Upper lobe of right lung (tissue), 1 donor: ENCODE data around the gene GSK3A. TPM values are rescaled to one million over a fixed set of nuclear protein-coding genes. Genes with fewer than 3 reads are reported as not detected.

ENCODE experiments used
- ATAC-seq: fragments of 200-7000 bp; cut with Tn5 transposase; one replicate; pipeline ENCODE4 v1.9.1; 2020; ENCODE audit warnings: mild to moderate bottlenecking, moderate library complexity
- DNase-seq: peaks from one replicate; pipeline ENCODE4 v3.0.0-alpha.2; 2020
- H3K27ac ChIP-seq: fragments of 200-600 bp; one replicate; pipeline ENCODE4 v1.8.0; 2022
- H3K27me3 ChIP-seq: fragments of 200-600 bp; one replicate; pipeline ENCODE4 v1.8.0; 2022; ENCODE audit warnings: mild to moderate bottlenecking
- H3K36me3 ChIP-seq: fragments of 200-600 bp; one replicate; pipeline ENCODE4 v1.8.0; 2022
- H3K4me1 ChIP-seq: fragments of 200-600 bp; one replicate; pipeline ENCODE4 v1.8.0; 2022
- H3K4me3 ChIP-seq: fragments of 200-600 bp; one replicate; pipeline ENCODE4 v1.8.0; 2022; ENCODE audit warnings: mild to moderate bottlenecking
- H3K9me3 ChIP-seq: fragments of 200-600 bp; one replicate; pipeline ENCODE4 v1.8.0; 2022
- CTCF ChIP-seq: fragments of 200-600 bp; IDR thresholded peaks from one replicate; pipeline ENCODE4 v1.8.0; 2022; ENCODE audit warnings: antibody characterized with exemption
- intact Hi-C: fragments of 100-400 bp; cut with DNase I; formaldehyde crosslinking; loops from one replicate; pipeline ENCODE4 v1.11.0; 2022
- total RNA-seq: library from RNA; stranded (reverse); fragmentation: NEBNext Ultra II Directional; extraction: Animal tissue kit (Norgen Biotek cat#: 25700); gene quantifications from one replicate; pipeline ENCODE4 v1.2.1, GENCODE V29; 2021
- donor health status: DM: no; HTN: yes; CAD: no; lungs with severe emphysema.

The GSK3A gene
- total RNA-seq, 1 donor from 2014 or later, result 38.7 TPM

GRCh38 chr19:42275517-42275916, 33.1 kb upstream of the GSK3A start:
- intact Hi-C loops, result no loop called here
- DNase-seq (no peak), ATAC-seq (no peak)
- H3K4me1 ChIP-seq, result peaks cover 57% of the 10 kb centered on the region
- no peak overlapping the region for H3K4me3 ChIP-seq
- H3K36me3 ChIP-seq, result peaks cover 34% of the 10 kb centered on the region
- H3K9me3 ChIP-seq, result no peaks in the 10 kb centered on the region
- no peaks in the 10 kb centered on the region for H3K27me3 ChIP-seq
- H3K27ac ChIP-seq, result no peak overlapping the region
- no peak for TF ChIP-seq CTCF

- no peaks in the 10 kb centered on the region for H3K9me3 ChIP-seq
- intact Hi-C loops, result no loop called here
- H3K36me3 ChIP-seq, result peaks cover 34% of the 10 kb centered on the region
- H3K27ac ChIP-seq, result no peak overlapping the region
- no peak overlapping the region for H3K4me3 ChIP-seq
- peaks cover 60% of the 10 kb centered on the region for H3K4me1 ChIP-seq
- DNase-seq (no peak), ATAC-seq (no peak)
- no peak for TF ChIP-seq CTCF
- no peaks in the 10 kb centered on the region for H3K27me3 ChIP-seq
Observed at GRCh38 chr19:42275103-42275502, 32.7 kb upstream of the GSK3A start.

- DNase-seq (no peak), ATAC-seq (no peak)
- no peak for TF ChIP-seq CTCF
- Histone ChIP-seq H3K4me1 (peaks cover 60% of the 10 kb centered on the region), H3K27me3 (no peaks in the 10 kb centered on the region), H3K27ac (no peak overlapping the region), H3K4me3 (no peak overlapping the region), H3K36me3 (peaks cover 34% of the 10 kb centered on the region), H3K9me3 (no peaks in the 10 kb centered on the region)
- intact Hi-C loops, result no loop called here
Observed at GRCh38 chr19:42274065-42274682, 31.8 kb upstream of the GSK3A start.

- DNase-seq (peak; percentile 67), ATAC-seq (no peak)
- H3K27ac ChIP-seq, result no peak overlapping the region
- TF ChIP-seq CTCF, result no peak
- H3K9me3 ChIP-seq, result no peaks in the 10 kb centered on the region
- no peak overlapping the region for H3K4me3 ChIP-seq
- H3K4me1 ChIP-seq, result peaks cover 53% of the 10 kb centered on the region
- H3K36me3 ChIP-seq, result peaks cover 34% of the 10 kb centered on the region
- no peaks in the 10 kb centered on the region for H3K27me3 ChIP-seq
- intact Hi-C loops, result no loop called here
Observed at GRCh38 chr19:42273407-42274064, 31.1 kb upstream of the GSK3A start.

- H3K4me1 ChIP-seq, result peaks cover 48% of the 10 kb centered on the region
- peaks cover 34% of the 10 kb centered on the region for H3K36me3 ChIP-seq
- H3K4me3 ChIP-seq, result no peak overlapping the region
- no peak for ATAC-seq
- no peak overlapping the region for H3K27ac ChIP-seq
- TF ChIP-seq CTCF, result no peak
- no peaks in the 10 kb centered on the region for H3K9me3 ChIP-seq
- DNase-seq, result no peak
- no peaks in the 10 kb centered on the region for H3K27me3 ChIP-seq
- intact Hi-C loops, result no loop called here
Observed at GRCh38 chr19:42272989-42273406, 30.6 kb upstream of the GSK3A start.
